LNCaP clone FGC (cell line): ENCODE data around the gene CPVL.

Experiments
- DNase-seq: peaks from one replicate; pipeline ENCODE4 v3.0.0-alpha.2; 2011; ENCODE audit warnings: low read depth
- H3K4me3 ChIP-seq: 2 replicates; pipeline ENCODE4 v1.5.1; 2011; ENCODE audit warnings: mild to moderate bottlenecking, low read depth, low read length, control low read depth
- TF ChIP-seq, protein P1 (sequence below): IDR thresholded peaks from 2 replicates; pipeline ENCODE4 v1.5.1; 2012; ENCODE audit warnings: mild to moderate bottlenecking; ENCODE audit not compliant: control insufficient read depth, insufficient read depth; ENCODE audit errors: extremely low read depth

The CPVL gene

DNA sequence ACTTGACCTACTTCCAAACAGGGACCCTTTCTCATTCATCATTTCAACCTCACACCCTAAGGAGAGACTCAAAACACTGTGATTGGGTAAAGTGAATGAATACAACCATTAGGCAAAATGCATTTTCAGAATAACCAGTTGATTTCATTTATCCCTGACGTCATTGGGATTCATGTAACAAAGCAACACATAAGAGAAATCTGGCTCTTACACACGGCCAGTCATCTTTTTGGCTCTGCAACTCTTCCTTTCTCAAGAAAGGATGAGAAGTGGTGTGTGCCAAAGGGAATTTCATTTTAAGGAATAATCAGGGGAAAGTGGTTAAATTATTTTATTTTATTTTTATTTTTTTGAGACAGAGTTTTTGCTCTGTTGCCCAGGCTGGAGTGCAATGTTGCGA lies 83.1 kb downstream of the CPVL start:
- TF ChIP-seq, protein P1, sequence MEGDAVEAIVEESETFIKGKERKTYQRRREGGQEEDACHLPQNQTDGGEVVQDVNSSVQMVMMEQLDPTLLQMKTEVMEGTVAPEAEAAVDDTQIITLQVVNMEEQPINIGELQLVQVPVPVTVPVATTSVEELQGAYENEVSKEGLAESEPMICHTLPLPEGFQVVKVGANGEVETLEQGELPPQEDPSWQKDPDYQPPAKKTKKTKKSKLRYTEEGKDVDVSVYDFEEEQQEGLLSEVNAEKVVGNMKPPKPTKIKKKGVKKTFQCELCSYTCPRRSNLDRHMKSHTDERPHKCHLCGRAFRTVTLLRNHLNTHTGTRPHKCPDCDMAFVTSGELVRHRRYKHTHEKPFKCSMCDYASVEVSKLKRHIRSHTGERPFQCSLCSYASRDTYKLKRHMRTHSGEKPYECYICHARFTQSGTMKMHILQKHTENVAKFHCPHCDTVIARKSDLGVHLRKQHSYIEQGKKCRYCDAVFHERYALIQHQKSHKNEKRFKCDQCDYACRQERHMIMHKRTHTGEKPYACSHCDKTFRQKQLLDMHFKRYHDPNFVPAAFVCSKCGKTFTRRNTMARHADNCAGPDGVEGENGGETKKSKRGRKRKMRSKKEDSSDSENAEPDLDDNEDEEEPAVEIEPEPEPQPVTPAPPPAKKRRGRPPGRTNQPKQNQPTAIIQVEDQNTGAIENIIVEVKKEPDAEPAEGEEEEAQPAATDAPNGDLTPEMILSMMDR, result no peak
- no peak for DNase-seq

DNA sequence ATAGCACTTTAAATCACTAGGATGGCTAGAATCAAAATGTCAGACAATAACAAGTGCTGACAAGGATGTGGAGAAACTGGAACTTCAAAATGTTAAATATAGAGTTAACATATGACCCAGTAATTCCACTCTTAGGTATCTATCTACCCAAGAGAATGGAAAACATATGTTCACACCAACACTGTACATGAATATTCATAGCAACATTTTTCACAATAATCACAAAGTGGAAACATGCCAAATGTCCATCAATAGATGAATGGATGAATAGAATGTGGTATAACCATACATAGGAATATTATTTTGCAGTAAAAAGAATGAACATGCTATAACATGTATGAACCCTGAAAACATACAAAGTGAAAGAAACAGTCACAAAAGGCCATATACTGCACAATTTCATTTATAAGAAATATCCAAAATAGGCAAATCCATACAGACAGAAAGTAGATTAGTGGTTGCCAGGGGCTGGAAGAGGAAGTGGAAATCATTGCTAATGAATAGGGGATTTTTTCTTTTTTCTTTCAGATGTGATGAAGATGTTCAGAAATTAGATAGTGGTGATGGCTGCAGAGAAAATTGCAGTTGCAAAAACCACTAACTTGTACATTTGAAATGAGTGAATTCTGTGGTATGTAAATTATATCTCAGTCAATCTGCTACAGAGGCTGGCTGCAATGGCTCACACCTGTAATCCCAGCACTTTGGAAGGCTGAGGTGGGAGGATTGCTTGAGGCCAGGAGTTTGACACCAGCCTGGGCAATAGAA lies 93.0 kb downstream of the CPVL start:
- TF ChIP-seq, protein P1, result no peak
- DNase-seq, result no peak
- no peak overlapping the region for H3K4me3 ChIP-seq

More for the DNA sequence above, 83.1 kb downstream of the CPVL start:
- no peak overlapping the region for H3K4me3 ChIP-seq

DNA sequence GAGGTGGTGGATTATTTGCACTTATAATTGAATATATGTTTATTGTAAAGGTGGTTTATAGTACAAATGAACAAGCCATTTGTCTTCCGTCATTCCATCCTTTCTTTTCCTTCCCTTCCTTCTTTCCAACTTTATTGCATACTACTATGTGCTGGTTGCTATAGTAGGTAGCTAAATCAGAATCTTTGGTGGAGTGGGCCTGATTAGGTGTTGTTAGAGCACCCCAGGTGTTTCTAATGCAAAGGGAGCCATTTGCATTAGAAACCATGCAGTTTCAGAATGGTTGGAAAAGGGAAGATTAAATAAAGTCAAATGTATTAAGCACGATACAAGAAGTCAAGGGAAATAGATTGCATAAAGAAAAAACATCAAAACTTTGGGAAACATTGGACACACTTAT lies 99.4 kb downstream of the CPVL start:
- no peak for DNase-seq
- TF ChIP-seq, protein P1, result no peak
- H3K4me3 ChIP-seq, result no peak overlapping the region

DNA sequence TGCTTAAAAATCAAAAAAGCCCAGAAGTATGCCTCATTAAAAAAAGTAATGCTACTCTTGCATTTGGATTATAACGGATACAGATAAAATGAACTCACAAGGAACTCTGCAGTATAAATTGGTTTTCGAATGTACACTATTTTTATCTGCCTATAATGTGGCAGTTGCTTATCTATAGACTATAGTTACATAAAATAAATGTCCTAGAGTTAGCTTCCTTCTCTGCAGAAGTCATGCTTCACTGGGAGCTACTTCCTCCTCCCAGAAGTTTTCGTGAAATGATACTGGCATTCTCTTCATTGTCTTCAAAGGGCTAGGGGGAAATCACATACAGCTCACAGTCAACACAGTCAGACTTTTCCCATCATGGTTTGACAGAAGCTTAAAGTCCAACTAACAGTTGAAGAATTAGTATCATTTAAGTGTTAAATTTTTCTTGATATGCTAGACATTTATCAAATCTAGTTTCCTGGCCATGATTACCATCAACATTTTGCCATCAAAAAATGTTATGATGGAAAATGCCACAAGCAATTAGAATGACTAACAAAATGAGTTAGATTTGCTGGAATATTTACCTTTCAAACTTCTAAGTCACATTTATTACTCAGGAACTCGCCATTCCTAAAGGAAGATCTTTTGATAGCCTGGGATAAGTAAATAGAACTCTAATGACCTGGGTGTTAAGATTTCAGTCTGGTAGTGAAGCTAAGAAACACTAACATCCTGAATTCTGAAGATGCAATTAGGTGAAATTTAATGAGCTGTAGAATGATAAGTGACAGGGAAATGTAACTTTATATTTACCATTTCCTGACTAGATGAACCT lies 100.9 kb downstream of the CPVL start:
- no peak overlapping the region for H3K4me3 ChIP-seq
- TF ChIP-seq, protein P1, result no peak
- peak; percentile 77 for DNase-seq

DNA sequence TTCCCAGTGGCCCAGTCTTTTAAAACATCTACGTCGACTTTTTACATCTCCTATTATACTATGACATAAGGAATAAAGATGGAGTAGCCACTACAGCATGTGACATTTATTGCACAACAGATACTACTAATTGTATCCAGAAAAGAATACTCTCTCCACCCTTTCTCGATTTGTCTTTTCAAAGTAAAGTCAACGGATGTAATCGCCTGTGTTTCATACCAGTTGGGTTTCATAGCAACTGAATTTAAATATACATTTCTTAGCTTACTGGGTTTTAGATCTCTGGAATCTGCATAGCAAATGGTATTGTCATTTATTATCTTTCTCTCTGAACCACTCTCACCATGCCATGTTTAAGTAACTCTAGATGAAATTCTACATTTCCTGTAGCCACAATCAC lies 101.8 kb downstream of the CPVL start:
- DNase-seq, result no peak
- TF ChIP-seq, protein P1, result no peak
- H3K4me3 ChIP-seq, result no peak overlapping the region

DNA sequence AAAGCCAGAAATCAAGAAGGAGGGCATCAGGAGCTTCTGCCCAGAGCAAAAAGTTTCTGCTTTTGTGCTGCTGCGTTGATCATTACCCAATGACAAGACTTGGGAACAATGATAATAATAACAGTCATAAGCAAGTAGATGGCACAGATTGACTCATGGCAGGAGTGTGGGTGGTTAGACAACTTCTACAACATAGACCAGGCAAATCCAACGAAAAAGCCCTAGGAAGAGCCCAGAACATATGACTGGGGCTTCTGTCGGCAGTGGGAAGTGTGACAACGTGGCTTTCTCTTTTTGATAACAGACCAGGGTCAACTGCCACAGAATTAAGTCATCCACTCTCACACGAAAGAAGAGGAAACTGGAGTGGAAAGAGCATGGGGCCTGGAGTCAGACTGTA lies 102.8 kb downstream of the CPVL start:
- no peak overlapping the region for H3K4me3 ChIP-seq
- DNase-seq, result no peak
- TF ChIP-seq, protein P1, result no peak
